Gastrocnemius medialis (tissue), 4 donors: ENCODE results near the gene KRTAP9-8. TPM values are rescaled to one million over a fixed set of nuclear protein-coding genes. Genes with fewer than 3 reads are reported as not detected.

Experiments
- ATAC-seq, 2 donors: fragments of 150-250 bp; one replicate each; pipeline ENCODE4 v1.9.1; 2016
- DNase-seq, 2 donors: peaks; one replicate each; pipeline ENCODE4 v3.0.0-alpha.2; 2019
- H3K27ac ChIP-seq, 4 donors: fragments of 200-600 bp; sonication (generic); 1 replicate in 1 of 4; 2 replicates in 3 of 4; pipeline ENCODE4 v1.5.1; 2016 to 2018; ENCODE audit warnings: mild to moderate bottlenecking in 2 of 4, moderate library complexity in 1 of 4
- H3K27me3 ChIP-seq, 3 donors: fragments of 200-600 bp; sonication (generic) in 2 of 3; 1 replicate in 1 of 3; 2 replicates in 2 of 3; pipeline versions ENCODE4 v1.5.1 to v1.6.0; 2016 to 2019; ENCODE audit warnings: mild to moderate bottlenecking in 1 of 3, moderate library complexity in 1 of 3
- H3K36me3 ChIP-seq, 2 donors: fragments of 200-600 bp; sonication (generic) in 1 of 2; one replicate each; pipeline ENCODE4 v1.5.1; 2017 to 2018
- H3K4me1 ChIP-seq, 2 donors: fragments of 200-600 bp; sonication (generic) in 1 of 2; one replicate each; pipeline ENCODE4 v1.5.1; 2016 to 2017; ENCODE audit warnings: mild to moderate bottlenecking in 2 of 2
- H3K4me3 ChIP-seq, 4 donors: fragments of 200-600 bp; sonication (generic) in 3 of 4; 1 replicate in 1 of 4; 2 replicates in 3 of 4; pipeline ENCODE4 v1.5.1; 2016 to 2019; ENCODE audit warnings: mild to moderate bottlenecking in 2 of 4
- H3K9me3 ChIP-seq, 3 donors: fragments of 200-600 bp; sonication (generic) in 2 of 3; 1 replicate in 1 of 3; 2 replicates in 2 of 3; pipeline ENCODE4 v1.5.1; 2016 to 2019
- POLR2A ChIP-seq, 2 donors: fragments of 450-650 bp; IDR thresholded peaks; one replicate each; pipeline ENCODE4 v1.6.1; 2017; ENCODE audit warnings: antibody characterized with exemption in 2 of 2, mild to moderate bottlenecking in 2 of 2, moderate library complexity in 2 of 2
- in situ Hi-C, 4 donors: fragments of 200-750 bp; cut with MboI; loops; one replicate each; pipeline versions ENCODE4 v1.15.0 to v1.8.0; 2017; ENCODE audit warnings: low sequenced_read_pairs in 4 of 4
- intact Hi-C: fragments of 100-400 bp; cut with DNase I; formaldehyde crosslinking; loops from one replicate; pipeline ENCODE4 v1.15.1; 2023; ENCODE audit warnings: low total_unique reads
- total RNA-seq, 4 donors: library from RNA; depleted of rRNA; stranded (reverse); fragments of >200 nt; gene quantifications; one replicate each; pipeline versions ENCODE4 v1.1.0 to v1.2.3, GENCODE V29; 2016
- TF ChIP-seq, protein P1 (sequence below), 5 experiments: fragments of 450-650 bp in 3 of 5; fragments of 200-600 bp in 2 of 5; sonication (generic) in 2 of 5; IDR thresholded peaks in 4 of 5; conservative IDR thresholded peaks in 1 of 5; 1 replicate in 4 of 5; 2 replicates in 1 of 5; pipeline ENCODE4 v1.5.1; 2016 to 2019; ENCODE audit warnings: antibody characterized with exemption in 5 of 5, mild to moderate bottlenecking in 3 of 5, moderate library complexity in 3 of 5

Gene KRTAP9-8
- total RNA-seq, 4 donors from 2014 or later, result not detected

- in situ Hi-C loops, result no loop called here
- H3K36me3 ChIP-seq, result no peaks in the 10 kb centered on the region
- intact Hi-C loops, result no loop called here
- H3K9me3 ChIP-seq, result no peaks in the 10 kb centered on the region
- DNase-seq (no peak), ATAC-seq (no peak)
- TF ChIP-seq POLR2A (IDR thresholded peaks at IDR 0.05), result no peak
- TF ChIP-seq, protein P1, sequence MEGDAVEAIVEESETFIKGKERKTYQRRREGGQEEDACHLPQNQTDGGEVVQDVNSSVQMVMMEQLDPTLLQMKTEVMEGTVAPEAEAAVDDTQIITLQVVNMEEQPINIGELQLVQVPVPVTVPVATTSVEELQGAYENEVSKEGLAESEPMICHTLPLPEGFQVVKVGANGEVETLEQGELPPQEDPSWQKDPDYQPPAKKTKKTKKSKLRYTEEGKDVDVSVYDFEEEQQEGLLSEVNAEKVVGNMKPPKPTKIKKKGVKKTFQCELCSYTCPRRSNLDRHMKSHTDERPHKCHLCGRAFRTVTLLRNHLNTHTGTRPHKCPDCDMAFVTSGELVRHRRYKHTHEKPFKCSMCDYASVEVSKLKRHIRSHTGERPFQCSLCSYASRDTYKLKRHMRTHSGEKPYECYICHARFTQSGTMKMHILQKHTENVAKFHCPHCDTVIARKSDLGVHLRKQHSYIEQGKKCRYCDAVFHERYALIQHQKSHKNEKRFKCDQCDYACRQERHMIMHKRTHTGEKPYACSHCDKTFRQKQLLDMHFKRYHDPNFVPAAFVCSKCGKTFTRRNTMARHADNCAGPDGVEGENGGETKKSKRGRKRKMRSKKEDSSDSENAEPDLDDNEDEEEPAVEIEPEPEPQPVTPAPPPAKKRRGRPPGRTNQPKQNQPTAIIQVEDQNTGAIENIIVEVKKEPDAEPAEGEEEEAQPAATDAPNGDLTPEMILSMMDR (IDR thresholded peaks at IDR 0.05 in 4 of 5, conservative IDR thresholded peaks at IDR 0.05 in 1 of 5), result no peak
- H3K4me3 ChIP-seq, result no peak overlapping the region
- no peak overlapping the region for H3K27ac ChIP-seq
- H3K4me1 ChIP-seq, result no peaks in the 10 kb centered on the region
- H3K27me3 ChIP-seq, result peaks cover 0 to 4% (median 0%) of the 10 kb centered on the region in 3 donors
Measured at GRCh38 chr17:41284546-41284945, 46.7 kb downstream of the KRTAP9-8 start.

GRCh38 chr17:41287050-41287449 is 49.3 kb downstream of the KRTAP9-8 start:
- no peak for TF ChIP-seq POLR2A (IDR thresholded peaks at IDR 0.05)
- TF ChIP-seq, protein P1 (IDR thresholded peaks at IDR 0.05 in 4 of 5, conservative IDR thresholded peaks at IDR 0.05 in 1 of 5), result no peak
- H3K4me1 ChIP-seq, result no peaks in the 10 kb centered on the region
- no peak overlapping the region for H3K27ac ChIP-seq
- H3K9me3 ChIP-seq, result no peaks in the 10 kb centered on the region
- H3K27me3 ChIP-seq, result no peaks in the 10 kb centered on the region
- intact Hi-C loops, result no loop called here
- in situ Hi-C loops, result no loop called here
- DNase-seq, result no peak
- no peak for ATAC-seq
- H3K4me3 ChIP-seq, result no peak overlapping the region
- H3K36me3 ChIP-seq, result no peaks in the 10 kb centered on the region

Other genes with a start within 250 kb of the KRTAP9-8 start
- gene KRTAP3-3, start 243.8 kb upstream of the KRTAP9-8 start, total RNA-seq, result not detected
- gene KRTAP3-2, start 238.1 kb upstream of the KRTAP9-8 start, total RNA-seq, result not detected
- gene KRTAP3-1, start 228.9 kb upstream of the KRTAP9-8 start, total RNA-seq, result not detected
- not detected for gene KRTAP1-5, start 210.8 kb upstream of the KRTAP9-8 start, total RNA-seq
- not detected for gene KRTAP1-4, start 207.8 kb upstream of the KRTAP9-8 start, total RNA-seq
- gene KRTAP1-3, start 203.1 kb upstream of the KRTAP9-8 start, total RNA-seq, result not detected
- gene KRTAP1-1, start 196.5 kb upstream of the KRTAP9-8 start, total RNA-seq, result not detected
- gene KRTAP2-1, start 190.7 kb upstream of the KRTAP9-8 start, total RNA-seq, result not detected
- not detected for gene KRTAP2-2, start 182.8 kb upstream of the KRTAP9-8 start, total RNA-seq
- gene KRTAP2-3, start 177.9 kb upstream of the KRTAP9-8 start, total RNA-seq, result not detected
- not detected for gene KRTAP2-4, start 172.1 kb upstream of the KRTAP9-8 start, total RNA-seq
- not detected for gene KRTAP4-7, start 153.8 kb upstream of the KRTAP9-8 start, total RNA-seq
- gene KRTAP4-8, start 139.9 kb upstream of the KRTAP9-8 start, total RNA-seq, result not detected
- gene KRTAP4-16, start 135.8 kb upstream of the KRTAP9-8 start, total RNA-seq, result not detected
- not detected for gene KRTAP4-9, start 132.6 kb upstream of the KRTAP9-8 start, total RNA-seq
- not detected for gene KRTAP4-11, start 119.6 kb upstream of the KRTAP9-8 start, total RNA-seq
- not detected for gene KRTAP4-12, start 113.8 kb upstream of the KRTAP9-8 start, total RNA-seq
- gene KRTAP4-6, start 97.5 kb upstream of the KRTAP9-8 start, total RNA-seq, result not detected
- gene KRTAP4-5, start 88.2 kb upstream of the KRTAP9-8 start, total RNA-seq, result not detected
- not detected for gene KRTAP4-4, start 77.3 kb upstream of the KRTAP9-8 start, total RNA-seq
- not detected for gene KRTAP4-3, start 69.8 kb upstream of the KRTAP9-8 start, total RNA-seq
- not detected for gene KRTAP4-2, start 59.8 kb upstream of the KRTAP9-8 start, total RNA-seq
- not detected for gene KRTAP4-1, start 53.1 kb upstream of the KRTAP9-8 start, total RNA-seq
- not detected for gene KRTAP9-1, start 48.1 kb upstream of the KRTAP9-8 start, total RNA-seq
- gene KRTAP9-2, start 11.4 kb upstream of the KRTAP9-8 start, total RNA-seq, result not detected
- not detected for gene KRTAP9-3, start 5.5 kb upstream of the KRTAP9-8 start, total RNA-seq
- gene KRTAP9-4, start 11.7 kb downstream of the KRTAP9-8 start, total RNA-seq, result not detected
- not detected for gene KRTAP9-9, start 17.4 kb downstream of the KRTAP9-8 start, total RNA-seq
- not detected for gene KRTAP9-6, start 27.4 kb downstream of the KRTAP9-8 start, total RNA-seq
- not detected for gene KRTAP9-7, start 37.7 kb downstream of the KRTAP9-8 start, total RNA-seq
- not detected for gene KRTAP29-1, start 64.9 kb downstream of the KRTAP9-8 start, total RNA-seq
- gene KRTAP16-1, start 71.3 kb downstream of the KRTAP9-8 start, total RNA-seq, result not detected
- not detected for gene KRTAP17-1, start 77.7 kb downstream of the KRTAP9-8 start, total RNA-seq
- gene KRT33A, start 112.8 kb downstream of the KRTAP9-8 start, total RNA-seq, result not detected
- gene KRT33B, start 131.8 kb downstream of the KRTAP9-8 start, total RNA-seq, result not detected
- gene KRT34, start 144.3 kb downstream of the KRTAP9-8 start, total RNA-seq, result not detected
- gene KRT31, start 159.6 kb downstream of the KRTAP9-8 start, total RNA-seq, result 1 to 10 TPM in 1 of 4 donors, under 1 TPM in 3; 0.39 to 1.1 (median 0.62) TPM
- not detected for gene KRT37, start 186.6 kb downstream of the KRTAP9-8 start, total RNA-seq
- not detected for gene KRT38, start 203.0 kb downstream of the KRTAP9-8 start, total RNA-seq
- gene KRT32, start 229.4 kb downstream of the KRTAP9-8 start, total RNA-seq, result under 1 TPM in 1 of 4 donors, not detected in 3; 0.41 TPM
- not detected for gene KRT35, start 243.2 kb downstream of the KRTAP9-8 start, total RNA-seq